Astrocyte of the spinal cord (primary cell): ENCODE data around the gene APBA2.

Source experiments
- DNase-seq: peaks from one replicate; pipeline ENCODE4 v3.0.0; 2011; ENCODE audit warnings: low read depth, low spot score
- H3K4me3 ChIP-seq: 2 replicates; pipeline ENCODE4 v1.5.1; 2011; ENCODE audit warnings: low read depth, mild to moderate bottlenecking, low read length, moderate library complexity
- CTCF ChIP-seq: IDR thresholded peaks from 2 replicates; pipeline ENCODE4 v1.5.1; 2012; ENCODE audit warnings: low read depth, mild to moderate bottlenecking, low read length, inconsistent platforms
- in situ Hi-C: cut with HindIII; loops from 2 replicates; pipeline ENCODE4 v1.10.0; 2017; ENCODE audit warnings: low sequenced_read_pairs

The APBA2 gene

GRCh38 chr15:29107291-29107890, 221.6 kb downstream of the APBA2 start:
- no peak for TF ChIP-seq CTCF
- no peak overlapping the region for H3K4me3 ChIP-seq
- no peak for DNase-seq
- in situ Hi-C loops, result no loop called here

- no peak for TF ChIP-seq CTCF
- in situ Hi-C loops, result no loop called here
- no peak overlapping the region for H3K4me3 ChIP-seq
- no peak for DNase-seq
Measured at GRCh38 chr15:29107971-29108645, 222.3 kb downstream of the APBA2 start.

GRCh38 chr15:29109762-29110161, 224.0 kb downstream of the APBA2 start:
- TF ChIP-seq CTCF, result no peak
- H3K4me3 ChIP-seq, result no peak overlapping the region
- DNase-seq, result no peak
- in situ Hi-C loops, result no loop called here

- no peak overlapping the region for H3K4me3 ChIP-seq
- no peak for TF ChIP-seq CTCF
- in situ Hi-C loops, result no loop called here
- DNase-seq, result no peak
Measured at GRCh38 chr15:29110176-29110575, 224.4 kb downstream of the APBA2 start.

GRCh38 chr15:29110733-29111132, 225.0 kb downstream of the APBA2 start:
- no peak for TF ChIP-seq CTCF

GRCh38 chr15:29111705-29112281, 226.0 kb downstream of the APBA2 start:
- in situ Hi-C loops, result no loop called here
- no peak overlapping the region for H3K4me3 ChIP-seq
- TF ChIP-seq CTCF, result no peak
- no peak for DNase-seq

More at GRCh38 chr15:29110733-29111132, 225.0 kb downstream of the APBA2 start:
- DNase-seq, result no peak
- in situ Hi-C loops, result no loop called here
- no peak overlapping the region for H3K4me3 ChIP-seq
